Neuronal stem cell (in vitro differentiated cells): ENCODE measurements around the gene TMC3.

ENCODE experiments used
- DNase-seq: peaks from one replicate; pipeline ENCODE4 v3.0.0-alpha.2; 2013; ENCODE audit warnings: low spot score
- H2AFZ ChIP-seq: one replicate; pipeline ENCODE4 v1.6.1; 2013; ENCODE audit warnings: mild to moderate bottlenecking, low read length, inconsistent platforms
- H2AK5ac ChIP-seq: 2 replicates; pipeline ENCODE4 v1.6.1; 2013; ENCODE audit warnings: low read depth, mild to moderate bottlenecking, inconsistent platforms, low read length, moderate library complexity, mixed read lengths
- H2BK120ac ChIP-seq: 2 replicates; pipeline ENCODE4 v1.6.1; 2013; ENCODE audit warnings: low read depth, mild to moderate bottlenecking, inconsistent platforms, low read length, moderate library complexity, mixed read lengths
- H2BK12ac ChIP-seq: one replicate; pipeline ENCODE4 v1.6.1; 2013; ENCODE audit warnings: low read length, inconsistent platforms
- H2BK15ac ChIP-seq: 2 replicates; pipeline ENCODE4 v1.6.1; 2013; ENCODE audit warnings: mild to moderate bottlenecking, low read length, inconsistent platforms, mixed read lengths
- H2BK5ac ChIP-seq: one replicate; pipeline ENCODE4 v1.6.1; 2013; ENCODE audit warnings: inconsistent platforms, mild to moderate bottlenecking, low read length, moderate library complexity
- H3K14ac ChIP-seq: one replicate; pipeline ENCODE4 v1.6.1; 2013; ENCODE audit warnings: low read length, inconsistent platforms
- H3K18ac ChIP-seq: 2 replicates; pipeline ENCODE4 v1.6.1; 2013; ENCODE audit warnings: low read length, inconsistent platforms
- H3K23ac ChIP-seq: 2 replicates; pipeline ENCODE4 v1.6.1; 2013; ENCODE audit warnings: low read depth, mild to moderate bottlenecking, mixed read lengths, low read length, inconsistent platforms; ENCODE audit not compliant: poor library complexity
- H3K27ac ChIP-seq: replicated peaks from 3 replicates; pipeline ENCODE4 v1.5.1; 2013; ENCODE audit warnings: low read length, inconsistent platforms
- H3K27me3 ChIP-seq, 3 experiments: 2 replicates each; pipeline ENCODE4 v1.6.1; 2013; ENCODE audit warnings: low read length in 3 of 3, mild to moderate bottlenecking in 2 of 3, inconsistent platforms in 1 of 3, low read depth in 1 of 3, mixed read lengths in 1 of 3, moderate library complexity in 1 of 3; ENCODE audit not compliant: control insufficient read depth in 3 of 3, insufficient read depth in 3 of 3
- H3K36me3 ChIP-seq, 2 donors: replicated peaks in 1 of 2; 2 replicates each; pipeline ENCODE4 v1.6.1; 2013; ENCODE audit warnings: low read length in 2 of 2; ENCODE audit not compliant: control insufficient read depth in 2 of 2, insufficient read depth in 2 of 2
- H3K4ac ChIP-seq: 2 replicates; pipeline ENCODE4 v1.6.1; 2013; ENCODE audit warnings: inconsistent platforms, mild to moderate bottlenecking, low read length, moderate library complexity
- H3K4me1 ChIP-seq, 2 donors: 1 replicate in 1 of 2; 2 replicates in 1 of 2; pipeline ENCODE4 v1.6.1; 2013; ENCODE audit warnings: low read length in 2 of 2, low read depth in 1 of 2; ENCODE audit not compliant: control insufficient read depth in 2 of 2, insufficient read depth in 1 of 2
- H3K4me2 ChIP-seq: one replicate; pipeline ENCODE4 v1.6.1; 2013; ENCODE audit warnings: mild to moderate bottlenecking, low read length, inconsistent platforms; ENCODE audit not compliant: insufficient read depth, poor library complexity, severe bottlenecking
- H3K4me3 ChIP-seq, 2 donors: 2 replicates each; pipeline ENCODE4 v1.5.1; 2013; ENCODE audit warnings: low read length in 2 of 2, mild to moderate bottlenecking in 2 of 2, inconsistent platforms in 1 of 2, moderate library complexity in 1 of 2
- H3K79me1 ChIP-seq: one replicate; pipeline ENCODE4 v1.6.1; 2013; ENCODE audit warnings: low read depth, mild to moderate bottlenecking, inconsistent platforms, low read length, moderate library complexity
- H3K9ac ChIP-seq: one replicate; pipeline ENCODE4 v1.6.1; 2013; ENCODE audit warnings: mild to moderate bottlenecking, low read depth, low read length, inconsistent platforms; ENCODE audit not compliant: poor library complexity
- H3K9me3 ChIP-seq, 2 donors: replicated peaks in 1 of 2; 2 replicates each; pipeline versions ENCODE3 to v1.6.1; 2013; ENCODE audit warnings: low read length in 2 of 2, mild to moderate bottlenecking in 2 of 2, inconsistent platforms in 1 of 2, low read depth in 1 of 2, mixed read lengths in 1 of 2, moderate library complexity in 1 of 2; ENCODE audit not compliant: control insufficient read depth in 2 of 2, insufficient read depth in 1 of 2
- H4K8ac ChIP-seq: one replicate; pipeline ENCODE4 v1.6.1; 2013; ENCODE audit warnings: low read depth, mild to moderate bottlenecking, inconsistent platforms, low read length, moderate library complexity
- H4K91ac ChIP-seq: one replicate; pipeline ENCODE4 v1.6.1; 2013; ENCODE audit warnings: low read length, low read depth, mild to moderate bottlenecking, inconsistent platforms; ENCODE audit not compliant: poor library complexity
- WGBS, 2 donors: extraction: QIAGEN DNeasy Blood & Tissue Kit; methylation state at CpG; one replicate each; pipeline ENCODE4 v1.1.7; 2013; ENCODE audit warnings: missing lambda C conversion rate in 2 of 2, mixed read lengths in 1 of 2; ENCODE audit not compliant: insufficient read length in 2 of 2, insufficient replicate concordance in 1 of 2; ENCODE audit errors: extremely low coverage in 2 of 2; 5-methylcytosine and 5-hydroxymethylcytosine counted together

TMC3 gene

DNA sequence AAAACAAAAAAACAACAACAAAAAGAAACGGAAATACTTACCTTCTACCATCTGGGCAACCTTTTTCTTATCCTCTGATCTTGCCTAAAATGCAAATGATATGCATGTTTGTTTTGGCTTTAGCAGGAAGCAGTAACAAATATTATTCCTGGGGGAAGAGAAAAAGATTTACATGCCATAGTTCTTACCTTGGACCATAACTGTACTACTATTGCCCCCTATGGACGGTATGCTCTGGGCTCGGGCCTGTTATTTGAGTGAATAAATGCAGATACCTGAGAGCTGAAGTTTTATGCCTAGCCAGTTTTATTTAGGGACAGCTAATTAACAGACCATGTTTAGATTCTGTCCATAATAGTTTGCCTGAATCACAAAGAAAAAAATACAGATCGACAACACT is 37.4 kb downstream of the TMC3 start:
- Histone ChIP-seq H2AK5ac (no peak overlapping the region), H3K4me1 (peaks cover 0 to 2% of the 10 kb centered on the region in 2 donors), H2BK120ac (no peak overlapping the region), H3K36me3 (no peaks in the 10 kb centered on the region), H3K9ac (no peak overlapping the region), H3K27ac (no peak overlapping the region), H4K8ac (no peak overlapping the region), H4K91ac (no peak overlapping the region), H3K27me3 (peaks cover 0 to 10% (median 0%) of the 10 kb centered on the region in 3 experiments), H3K14ac (no peak overlapping the region), H2AFZ (no peak overlapping the region), H3K79me1 (no peaks in the 10 kb centered on the region), H2BK5ac (no peak overlapping the region), H2BK12ac (no peak overlapping the region), H2BK15ac (no peak overlapping the region), H3K4me2 (no peak overlapping the region), H3K18ac (no peak overlapping the region), H3K4me3 (no peak overlapping the region), H3K9me3 (no peaks in the 10 kb centered on the region), H3K23ac (no peak overlapping the region), H3K4ac (no peak overlapping the region)
- no peak for DNase-seq
- no CpG with 5 or more reads among the region's 4 CpGs for WGBS, 2 donors

- Histone ChIP-seq H4K8ac (no peak overlapping the region), H4K91ac (no peak overlapping the region), H3K27ac (no peak overlapping the region), H2BK5ac (no peak overlapping the region), H2AFZ (no peak overlapping the region), H3K4me1 (peaks cover 0 to 2% of the 10 kb centered on the region in 2 donors), H3K9ac (no peak overlapping the region), H3K79me1 (no peaks in the 10 kb centered on the region), H3K23ac (no peak overlapping the region), H2BK12ac (no peak overlapping the region), H3K36me3 (no peaks in the 10 kb centered on the region), H3K4me3 (no peak overlapping the region), H2BK15ac (no peak overlapping the region), H2BK120ac (no peak overlapping the region), H3K14ac (no peak overlapping the region), H3K4me2 (no peak overlapping the region), H3K18ac (no peak overlapping the region), H3K9me3 (no peaks in the 10 kb centered on the region), H3K4ac (no peak overlapping the region), H2AK5ac (no peak overlapping the region), H3K27me3 (peaks cover 0 to 10% (median 0%) of the 10 kb centered on the region in 3 experiments)
- WGBS, 2 donors, result no CpG with 5 or more reads among the region's 4 CpGs
- no peak for DNase-seq
These were observed 38.4 kb downstream of the TMC3 start for GRCh38 chr15:81335631-81336030.

DNA sequence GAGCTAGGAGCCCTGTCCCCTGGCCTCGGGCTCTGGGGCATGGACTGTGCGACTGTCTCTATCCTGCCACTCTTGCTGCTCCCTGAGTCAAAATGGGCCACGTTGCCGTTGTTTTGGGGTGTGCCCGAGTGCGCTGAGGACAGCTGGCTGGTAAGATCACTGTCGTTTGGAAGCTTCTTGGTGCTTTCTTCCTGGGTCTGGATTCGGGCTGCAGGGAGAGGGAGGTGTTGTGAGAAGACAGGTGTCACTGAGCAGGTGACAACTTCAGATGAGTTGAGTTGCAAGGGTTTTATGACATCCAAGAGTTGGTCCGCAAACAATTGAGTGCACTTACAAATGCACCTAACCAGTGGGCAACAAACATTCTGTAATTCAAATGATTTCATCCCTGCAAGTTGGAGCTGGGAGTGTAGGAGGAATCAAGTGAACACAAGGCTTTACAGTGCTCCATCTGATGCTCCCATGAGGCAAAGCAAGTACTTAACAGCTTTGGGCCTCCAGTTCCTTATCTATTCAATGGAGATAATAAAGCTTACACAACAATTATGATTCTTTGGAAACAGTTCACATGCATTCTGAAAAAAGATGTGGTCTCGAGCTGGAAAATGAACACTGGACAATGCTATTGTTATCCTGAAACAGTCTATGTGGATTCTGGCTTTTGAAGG is 39.1 kb downstream of the TMC3 start:
- H3K4ac ChIP-seq, result no peak overlapping the region
- H4K91ac ChIP-seq, result no peak overlapping the region
- no peaks in the 10 kb centered on the region for H3K36me3 ChIP-seq
- no peak overlapping the region for H3K4me2 ChIP-seq
- no peak overlapping the region for H2BK15ac ChIP-seq
- peaks cover 0 to 10% (median 0%) of the 10 kb centered on the region in 3 experiments for H3K27me3 ChIP-seq
- no peak overlapping the region for H3K9ac ChIP-seq
- no peak overlapping the region for H2AFZ ChIP-seq
- DNase-seq, result no peak
- peaks cover 0 to 2% of the 10 kb centered on the region in 2 donors for H3K4me1 ChIP-seq
- no peak overlapping the region for H2BK12ac ChIP-seq
- no peak overlapping the region for H4K8ac ChIP-seq
- peak overlapping the region; percentile 30 for H3K18ac ChIP-seq
- H3K9me3 ChIP-seq, result no peaks in the 10 kb centered on the region
- no peaks in the 10 kb centered on the region for H3K79me1 ChIP-seq
- no peak overlapping the region for H3K14ac ChIP-seq
- peak overlapping the region; percentile 40 for H3K23ac ChIP-seq
- no CpG with 5 or more reads among the region's 10 CpGs for WGBS, 2 donors
- H3K27ac ChIP-seq, result no peak overlapping the region
- H3K4me3 ChIP-seq, result no peak overlapping the region
- H2BK5ac ChIP-seq, result no peak overlapping the region
- H2AK5ac ChIP-seq, result no peak overlapping the region
- H2BK120ac ChIP-seq, result no peak overlapping the region

GRCh38 chr15:81333363-81333762 is 40.6 kb downstream of the TMC3 start:
- H3K79me1 ChIP-seq, result no peaks in the 10 kb centered on the region
- no peak overlapping the region for H4K91ac ChIP-seq
- DNase-seq, result no peak
- H4K8ac ChIP-seq, result no peak overlapping the region
- H3K27ac ChIP-seq, result no peak overlapping the region
- H3K4me1 ChIP-seq, result peaks cover 0 to 2% of the 10 kb centered on the region in 2 donors
- no peak overlapping the region for H3K18ac ChIP-seq
- no peak overlapping the region for H3K4me2 ChIP-seq
- H3K27me3 ChIP-seq, result peaks cover 0 to 10% (median 0%) of the 10 kb centered on the region in 3 experiments
- H2BK5ac ChIP-seq, result no peak overlapping the region
- no peak overlapping the region for H2BK120ac ChIP-seq
- H3K4ac ChIP-seq, result no peak overlapping the region
- H3K9ac ChIP-seq, result no peak overlapping the region
- no peak overlapping the region for H3K4me3 ChIP-seq
- no peak overlapping the region for H3K14ac ChIP-seq
- H3K9me3 ChIP-seq, result no peaks in the 10 kb centered on the region
- no peak overlapping the region for H3K23ac ChIP-seq
- H2BK12ac ChIP-seq, result no peak overlapping the region
- no peaks in the 10 kb centered on the region for H3K36me3 ChIP-seq
- H2BK15ac ChIP-seq, result no peak overlapping the region
- no peak overlapping the region for H2AFZ ChIP-seq
- H2AK5ac ChIP-seq, result no peak overlapping the region
- no CpG with 5 or more reads among the region's 3 CpGs for WGBS, 2 donors
